HUDEP-2 (cell line): ENCODE data around the gene SNX30.

ENCODE experiments used
- DNase-seq, 76 experiments: peaks; one replicate each; lab custom pipeline; 2025; ENCODE audit not compliant: unreplicated experiment in 76 of 76; lab: John Stamatoyannopoulos, UW

Gene SNX30

DNA sequence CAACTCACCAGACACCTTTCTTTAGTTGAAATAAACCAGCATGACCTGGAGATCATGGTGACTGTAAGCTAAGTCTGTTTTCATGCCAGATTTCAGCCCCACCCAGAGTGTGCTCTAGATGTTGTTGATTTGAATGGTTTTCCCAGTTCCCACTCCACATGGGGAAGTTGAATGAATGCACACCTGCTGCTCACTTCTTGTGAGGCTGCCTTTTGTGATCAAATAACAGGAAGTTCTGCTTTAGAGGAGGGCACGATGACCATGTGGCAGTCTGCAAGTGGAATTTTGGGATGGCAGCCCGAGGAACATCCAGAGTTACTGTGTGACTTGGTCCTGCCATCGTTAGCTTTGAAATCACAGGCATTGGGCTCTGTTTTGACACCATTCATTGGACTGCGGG, 121.5 kb downstream of the SNX30 start:
- no peak for DNase-seq

DNA sequence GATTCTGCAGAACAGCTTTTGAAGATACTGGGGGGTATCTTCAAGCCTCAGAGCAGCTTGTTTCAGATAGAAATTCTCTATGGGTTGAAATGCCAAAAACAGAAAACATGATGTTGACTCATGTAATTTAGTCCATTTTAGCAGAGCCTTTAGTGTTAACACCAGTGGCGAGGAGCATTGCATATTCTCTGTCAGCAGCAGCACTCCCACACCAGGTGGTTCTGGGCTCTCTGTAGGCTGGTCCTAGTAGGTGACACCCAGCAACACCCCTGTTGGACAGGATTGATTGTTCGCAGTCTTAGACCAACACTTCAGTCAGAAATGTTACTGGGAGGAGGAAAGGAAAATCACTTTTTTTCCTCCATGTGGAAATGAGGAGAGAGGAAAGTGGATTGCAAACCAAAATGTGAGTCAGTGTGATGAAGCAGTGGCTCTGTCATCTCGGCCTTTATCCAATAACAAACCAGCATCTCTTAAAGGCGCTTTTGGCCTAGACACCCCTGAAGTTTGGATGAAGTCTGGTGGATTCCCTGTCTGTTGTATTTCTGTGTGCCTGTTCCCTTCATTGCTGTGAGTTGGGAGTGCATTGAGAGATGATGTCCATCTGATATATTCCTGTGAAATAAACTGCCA, 123.3 kb downstream of the SNX30 start:
- no peak for DNase-seq

DNA sequence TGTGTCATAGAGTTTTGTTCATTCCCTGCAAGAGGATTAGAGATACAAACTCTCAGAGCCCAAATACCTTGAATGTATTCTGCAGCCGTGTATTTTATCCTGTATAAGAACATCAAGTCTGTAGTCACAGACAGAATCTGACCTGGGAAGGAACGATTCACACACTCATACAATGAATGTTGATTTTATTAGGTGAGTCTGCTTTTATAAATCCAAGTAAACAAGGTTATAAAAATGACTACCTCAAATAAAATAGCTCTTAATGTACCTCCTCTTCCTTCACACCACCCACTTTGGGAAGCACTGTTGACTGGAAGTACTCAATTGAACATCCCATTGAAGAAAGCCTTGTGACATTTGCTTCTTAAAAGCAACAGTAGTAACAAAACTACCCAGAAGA, 128.2 kb downstream of the SNX30 start:
- DNase-seq = no peak

DNA sequence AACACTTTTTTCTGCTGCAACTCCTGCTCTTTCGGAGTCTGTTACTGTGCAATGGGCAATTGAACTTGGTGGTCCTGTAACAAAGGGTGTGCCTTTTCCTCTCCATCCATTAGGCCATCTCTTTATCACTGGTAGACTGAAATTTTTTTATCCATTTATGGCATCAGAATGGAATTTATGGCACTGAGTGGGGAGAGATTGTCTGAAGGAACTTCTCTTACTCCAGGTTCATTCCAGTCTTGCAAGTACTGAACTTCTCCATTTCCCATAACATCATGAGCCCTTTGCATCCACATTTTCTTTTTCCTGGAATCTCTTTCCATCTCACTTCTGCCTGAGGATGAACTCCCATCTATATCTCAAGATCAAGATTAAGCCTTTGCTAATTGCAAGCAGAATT, 130.1 kb downstream of the SNX30 start:
- DNase-seq = no peak

DNA sequence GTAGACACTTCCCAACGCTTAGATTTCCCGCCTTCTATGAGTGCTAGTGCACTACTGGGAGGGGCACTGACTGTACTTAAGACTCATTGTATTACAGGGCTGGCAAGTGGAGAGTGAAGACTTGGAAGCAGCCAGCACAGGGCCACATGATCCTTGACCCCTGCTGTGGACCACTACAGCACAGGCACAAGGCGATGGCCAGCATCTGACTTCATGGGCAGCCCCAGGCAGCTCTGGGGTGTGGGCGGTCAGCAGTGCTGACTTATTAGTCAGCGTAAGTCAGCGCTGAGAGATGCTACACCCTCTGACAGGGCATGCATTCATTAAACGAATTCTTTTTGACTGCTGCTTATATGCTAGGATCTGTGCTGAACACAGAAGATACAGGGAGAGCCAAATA, 130.8 kb downstream of the SNX30 start:
- no peak for DNase-seq

DNA sequence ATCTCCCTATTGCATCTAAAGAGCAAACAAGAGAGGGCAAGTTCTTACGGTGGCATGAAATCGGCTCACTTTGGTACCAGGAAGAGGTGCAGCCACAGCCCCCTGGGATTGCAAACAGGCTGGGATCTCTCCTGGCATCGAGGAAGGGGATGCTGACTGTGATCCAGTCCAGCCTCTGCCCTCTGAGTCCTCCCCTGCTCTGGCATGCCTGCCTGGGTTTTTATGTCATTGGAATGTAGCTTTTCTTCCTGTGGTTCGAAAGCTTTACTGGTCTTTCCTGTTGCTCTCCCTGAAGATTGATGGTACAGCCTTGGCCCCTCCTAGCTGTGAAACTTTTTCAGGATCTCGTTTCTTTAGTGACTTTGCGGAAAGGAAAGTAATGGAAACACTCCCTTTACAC, 133.5 kb downstream of the SNX30 start:
- DNase-seq = no peak

DNA sequence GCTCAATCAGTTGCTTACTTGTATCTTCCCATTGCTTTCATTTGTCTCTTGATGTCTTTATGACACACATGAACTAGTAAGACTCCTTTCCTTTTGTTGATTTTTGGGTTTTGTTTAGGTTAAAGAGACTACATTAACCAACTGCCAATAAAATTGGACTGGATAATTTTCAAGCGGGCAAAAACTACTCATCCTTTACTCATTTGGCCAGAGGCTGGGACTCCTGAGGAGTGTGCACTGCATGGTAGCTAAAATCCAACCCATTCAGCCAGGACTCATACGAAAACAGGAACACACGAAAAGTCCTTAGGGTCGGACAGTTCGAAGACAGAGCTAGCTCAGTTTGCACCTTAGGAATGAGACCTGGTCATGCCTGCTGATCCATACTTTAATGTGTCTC, 134.2 kb downstream of the SNX30 start:
- no peak for DNase-seq

DNA sequence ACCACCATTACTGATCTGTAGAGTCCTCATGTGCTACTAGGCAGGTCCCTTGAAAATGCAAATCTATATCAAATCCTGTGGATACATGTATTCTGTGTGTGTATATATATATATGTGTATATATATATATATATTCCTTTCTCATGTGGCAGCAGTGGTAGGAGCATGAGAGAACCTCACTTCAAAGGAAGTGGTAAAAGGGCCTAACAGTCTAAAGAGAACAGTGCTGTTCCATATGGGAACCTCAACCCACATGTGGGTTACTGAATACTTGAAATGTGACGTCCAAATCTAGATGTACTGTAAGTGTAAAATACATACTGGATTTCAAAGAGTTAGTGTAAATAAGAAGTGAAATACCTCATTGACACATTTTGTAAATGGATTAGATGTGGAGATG, 134.8 kb downstream of the SNX30 start:
- DNase-seq = no peak

DNA sequence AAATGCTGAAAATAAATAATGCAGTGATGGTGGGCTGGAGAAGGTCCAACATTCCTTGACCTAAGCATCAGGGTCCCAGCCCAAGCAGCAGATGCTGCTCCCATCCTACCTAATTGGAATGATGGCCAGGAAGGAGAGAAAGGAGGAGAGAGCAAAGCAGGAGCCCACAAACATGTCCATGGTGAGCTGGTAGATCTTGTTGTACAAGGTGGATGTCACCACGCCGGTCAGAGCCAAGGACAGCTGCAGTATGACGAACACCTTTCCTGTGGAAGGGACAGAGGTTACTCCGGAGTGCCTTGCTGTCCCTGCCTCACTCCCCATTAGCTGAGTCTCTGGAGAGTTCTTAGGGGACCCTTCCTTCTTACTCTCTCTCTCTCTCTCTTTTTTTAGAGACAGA, 135.8 kb downstream of the SNX30 start:
- no peak for DNase-seq

DNA sequence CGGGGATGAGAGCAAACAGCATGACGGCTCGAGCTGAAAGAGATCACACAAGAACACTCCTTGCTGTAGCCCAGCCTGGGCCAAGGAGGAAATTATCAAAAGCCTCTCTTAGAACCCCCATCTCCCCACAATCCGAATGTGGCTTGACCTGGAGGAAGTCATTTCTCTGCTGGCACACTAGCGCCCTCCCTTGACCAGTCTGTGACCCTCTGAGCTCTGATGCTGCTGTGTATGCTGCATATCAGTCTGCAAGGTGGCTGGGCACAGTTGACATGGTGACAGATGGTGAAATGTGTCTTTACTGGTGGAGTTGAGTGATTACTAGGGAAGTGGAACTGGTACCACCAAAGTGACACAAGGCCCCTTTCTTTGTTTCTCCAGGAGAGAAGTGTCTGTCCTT, 136.8 kb downstream of the SNX30 start:
- peak in 4 of 76 experiments; percentile 3 to 12 (median 8) for DNase-seq

DNA sequence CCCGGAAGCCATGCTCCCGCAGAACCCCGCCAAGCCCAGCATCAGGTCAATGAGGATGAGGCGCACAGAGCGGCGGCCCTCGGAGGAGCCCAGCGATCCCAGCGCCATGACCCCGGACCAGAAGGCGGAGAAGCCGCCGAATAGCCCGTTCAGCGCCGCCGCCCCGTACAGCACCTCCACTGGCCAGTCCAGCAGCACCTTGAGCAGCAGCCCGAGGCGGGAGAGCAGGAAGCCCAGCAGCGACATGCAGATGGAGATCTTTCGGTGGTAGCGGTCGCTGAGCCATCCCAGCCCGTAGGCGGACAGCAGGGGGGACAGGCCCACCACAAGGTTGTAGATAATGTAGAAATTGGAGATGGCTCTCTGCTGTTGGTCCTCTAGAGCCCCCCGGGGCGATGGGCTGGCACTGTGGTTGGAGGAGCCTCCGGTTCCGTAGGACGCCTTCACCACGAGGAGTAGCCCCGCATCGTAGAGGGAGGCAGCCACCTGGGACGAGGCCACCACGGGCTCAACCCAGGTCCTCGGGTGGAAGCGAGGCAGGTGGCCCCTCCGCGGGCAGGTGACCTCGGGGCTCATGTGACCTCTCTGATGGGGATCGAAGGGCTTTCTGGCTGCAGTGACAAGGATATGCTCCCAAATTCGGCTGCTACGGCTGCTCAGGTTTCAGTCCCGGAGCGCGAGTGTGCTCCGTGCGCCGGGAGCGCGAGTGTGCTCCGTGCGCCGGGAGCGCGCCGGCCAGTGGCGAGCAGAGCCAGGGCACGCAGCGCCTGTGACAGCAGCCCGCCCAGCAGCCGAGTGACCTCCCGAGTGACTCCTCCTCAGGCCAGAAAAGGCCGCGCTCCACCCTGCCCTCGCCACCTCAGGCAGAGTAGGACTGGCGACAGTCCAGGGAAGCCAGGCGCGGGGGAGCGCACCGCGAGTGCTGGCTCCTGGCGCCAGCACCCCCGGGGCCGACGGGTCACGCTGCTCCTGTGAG, 139.8 kb downstream of the SNX30 start, which contains the start of gene SLC46A2:
SLC46A2 (minus strand) TSS at position 771 of the 976 bp plus-strand sequence; CDS start at position 576, 195 bp downstream.
- DNase-seq = no peak

DNA sequence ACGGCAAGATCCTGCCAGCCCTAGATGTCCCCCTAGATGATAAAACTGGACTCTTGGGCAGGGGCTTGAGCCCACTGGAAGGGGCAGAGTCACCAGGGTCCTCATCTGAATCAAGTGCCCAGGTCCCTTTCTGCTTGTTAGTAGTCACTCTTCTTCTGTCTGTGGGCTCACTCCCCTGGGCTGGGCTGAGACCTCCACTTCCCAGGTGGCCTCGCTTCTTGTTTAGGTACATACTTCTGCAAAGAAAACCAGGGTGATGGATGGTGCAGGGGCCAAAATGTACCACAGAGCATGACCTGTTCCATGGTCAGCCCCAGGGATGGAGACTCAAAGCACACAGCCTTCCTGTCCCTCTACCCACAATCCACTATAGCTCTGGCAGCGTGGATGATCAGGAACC, 141.0 kb downstream of the SNX30 start:
- no peak for DNase-seq

DNA sequence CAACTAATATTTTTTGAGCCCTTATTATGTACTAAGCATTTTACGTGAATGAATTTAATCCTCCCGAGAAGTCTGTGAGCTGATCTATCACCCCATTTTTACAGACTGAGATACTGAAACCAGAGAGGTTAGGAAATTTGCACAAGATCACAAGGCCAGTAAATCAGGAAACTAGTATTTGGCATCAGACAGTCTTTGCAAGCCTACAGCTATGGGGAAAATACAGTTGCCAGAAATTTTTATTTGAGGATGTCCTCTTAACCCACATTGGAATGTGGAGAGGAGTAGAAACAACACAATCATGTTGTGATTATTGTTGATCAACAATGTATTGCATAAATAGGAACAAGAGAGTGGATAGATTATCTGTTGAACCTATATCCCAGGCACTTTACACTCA, 142.4 kb downstream of the SNX30 start:
- no peak for DNase-seq

DNA sequence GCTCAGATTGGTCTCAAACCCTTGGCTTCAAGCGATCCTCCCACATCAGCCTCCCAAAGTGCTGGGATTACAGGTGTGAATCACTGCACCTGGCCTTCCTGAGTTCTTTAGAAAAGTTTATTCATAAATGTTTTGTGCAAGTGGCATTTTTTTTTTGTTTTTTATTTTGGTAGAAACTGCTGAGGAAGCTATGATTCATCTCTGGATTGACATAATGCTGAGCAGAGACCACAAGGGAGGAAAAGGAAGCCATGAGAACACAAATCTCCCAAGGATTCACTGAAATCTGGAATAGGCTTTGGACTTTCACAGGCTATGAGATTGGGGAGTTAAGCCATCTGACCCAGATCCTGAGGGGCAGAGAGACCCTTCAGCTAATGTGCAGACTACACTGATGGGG, 143.5 kb downstream of the SNX30 start:
- DNase-seq = no peak

DNA sequence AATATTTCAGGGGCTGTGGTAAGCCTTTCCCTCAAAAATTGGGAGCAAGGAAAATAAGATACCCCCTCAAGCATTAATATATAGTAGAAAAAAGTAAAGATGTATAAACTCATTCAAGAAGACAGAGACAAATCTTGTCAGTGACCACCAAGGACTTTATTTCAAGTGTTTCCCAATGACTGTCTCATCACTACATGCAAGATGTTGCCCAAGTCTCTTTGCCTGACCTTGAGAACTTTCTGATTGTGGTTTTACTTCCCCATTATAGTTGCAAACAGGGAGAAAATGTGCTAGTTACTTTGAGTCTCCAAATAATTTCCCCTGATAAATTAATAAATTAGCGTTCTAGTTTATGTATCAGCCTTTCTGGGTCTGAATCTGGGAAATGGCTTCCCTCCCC, 144.1 kb downstream of the SNX30 start:
- DNase-seq = no peak

DNA sequence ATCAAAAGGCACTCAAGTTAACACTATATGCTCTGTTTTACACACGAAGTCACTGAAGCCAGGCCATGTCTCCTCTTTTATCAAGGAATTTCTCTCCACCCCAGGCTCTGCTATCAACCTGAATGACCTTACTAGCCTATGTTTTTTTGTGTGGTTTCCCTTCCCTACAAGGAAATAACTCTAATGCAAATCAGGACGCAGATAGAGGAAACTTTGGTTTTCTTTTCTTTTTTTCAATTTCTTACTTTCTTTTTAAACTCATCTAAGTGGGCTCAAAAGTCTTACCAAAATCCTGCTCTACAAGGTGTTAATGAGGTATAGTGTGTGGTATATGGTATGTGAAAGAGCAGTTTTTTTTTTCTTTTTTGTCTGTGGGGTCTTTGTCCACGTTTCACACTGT, 145.6 kb downstream of the SNX30 start:
- no peak for DNase-seq

DNA sequence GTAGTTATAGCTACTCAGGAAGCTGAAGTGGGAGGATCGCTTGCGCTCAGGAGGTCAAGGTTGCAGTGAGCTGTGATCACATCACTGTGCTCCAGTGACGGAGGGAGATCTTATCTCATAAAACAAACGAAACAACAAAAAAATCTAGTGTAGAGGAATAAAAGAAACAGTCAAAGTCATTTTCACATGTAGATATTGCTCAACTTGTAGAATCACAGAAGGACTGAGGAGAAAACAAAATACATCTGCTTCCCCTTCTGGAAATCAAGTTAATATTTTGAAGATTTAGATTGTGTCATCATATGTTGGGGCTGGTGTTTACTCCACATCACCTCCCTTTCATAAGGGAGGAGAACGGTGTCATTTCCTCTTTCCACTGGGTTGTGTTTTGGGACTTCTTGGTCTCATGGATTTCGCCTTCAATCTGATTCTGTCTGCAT, 148.3 kb downstream of the SNX30 start:
- DNase-seq = no peak

DNA sequence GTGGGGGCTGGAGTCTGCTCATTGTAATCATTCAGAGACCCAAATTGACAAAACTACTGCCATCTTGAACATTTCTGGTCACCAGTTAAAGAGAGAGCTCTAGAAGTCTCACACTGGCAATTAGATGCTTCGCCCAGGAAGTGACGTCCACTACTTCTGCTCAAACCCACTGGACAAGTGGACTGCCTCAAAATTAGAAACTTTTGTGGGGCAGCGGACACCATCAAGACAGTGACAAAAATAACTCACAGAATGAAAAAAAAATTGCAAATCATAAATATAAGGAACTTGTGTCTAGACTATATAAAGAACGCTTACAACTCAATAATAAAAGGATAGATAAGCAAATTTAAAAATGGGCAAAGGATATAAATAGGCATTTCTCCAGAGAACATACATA, 149.9 kb downstream of the SNX30 start:
- no peak for DNase-seq

DNA sequence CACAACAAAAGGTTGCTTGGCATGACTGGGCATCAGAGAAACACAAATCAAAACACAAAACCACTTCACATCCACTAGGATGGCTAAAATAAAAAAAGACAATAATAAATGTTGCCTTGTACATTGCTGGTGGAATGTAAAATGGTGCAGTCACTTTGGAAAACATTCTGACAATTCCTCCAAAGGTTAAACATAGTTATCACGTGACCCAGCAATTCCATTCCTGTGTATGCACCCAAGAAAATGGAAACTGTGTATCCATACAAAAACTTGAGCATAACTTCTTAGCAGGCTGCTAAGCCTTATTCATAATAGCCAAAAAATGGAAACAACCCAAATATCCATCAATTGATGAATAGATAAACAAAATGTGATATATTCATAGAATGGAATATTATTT, 150.3 kb downstream of the SNX30 start:
- no peak for DNase-seq

DNA sequence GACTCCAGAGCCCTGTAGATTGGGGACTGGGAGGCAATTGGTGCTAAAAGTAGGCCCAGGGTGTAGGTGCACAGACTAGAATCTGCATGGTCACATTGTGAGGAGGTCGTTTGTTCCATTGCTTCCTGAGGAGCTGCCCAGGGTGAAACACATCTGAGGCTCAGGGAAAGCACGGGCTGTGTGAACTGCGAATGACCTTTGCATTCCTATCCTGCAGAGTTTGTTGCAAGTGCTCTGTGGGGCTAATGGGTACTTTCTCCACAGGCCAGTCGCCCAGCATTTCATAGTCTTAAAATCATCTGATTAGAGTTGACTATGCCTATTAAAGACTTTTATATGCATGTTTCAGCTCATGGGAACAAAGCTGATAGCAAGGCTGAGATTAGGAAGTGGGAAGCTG, 154.5 kb downstream of the SNX30 start:
- no peak for DNase-seq

DNA sequence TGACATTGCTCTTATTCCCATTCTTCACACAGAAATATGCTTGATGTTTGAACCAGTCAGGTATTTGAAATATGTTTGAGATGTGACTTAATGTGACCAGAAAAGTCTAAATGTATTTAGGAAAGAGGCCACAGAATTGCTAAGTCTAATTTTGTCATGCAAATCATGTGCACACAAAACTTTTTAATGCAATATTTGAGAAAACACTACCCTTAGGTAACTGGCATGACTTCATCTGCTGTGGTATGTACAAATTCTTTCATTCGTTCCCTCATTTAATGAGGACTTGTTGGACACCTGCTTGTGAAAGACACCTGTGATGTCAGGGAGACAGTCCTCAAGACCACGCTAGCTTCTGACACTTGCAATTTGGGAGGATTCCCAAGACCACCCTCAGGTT, 161.2 kb downstream of the SNX30 start:
- no peak for DNase-seq

DNA sequence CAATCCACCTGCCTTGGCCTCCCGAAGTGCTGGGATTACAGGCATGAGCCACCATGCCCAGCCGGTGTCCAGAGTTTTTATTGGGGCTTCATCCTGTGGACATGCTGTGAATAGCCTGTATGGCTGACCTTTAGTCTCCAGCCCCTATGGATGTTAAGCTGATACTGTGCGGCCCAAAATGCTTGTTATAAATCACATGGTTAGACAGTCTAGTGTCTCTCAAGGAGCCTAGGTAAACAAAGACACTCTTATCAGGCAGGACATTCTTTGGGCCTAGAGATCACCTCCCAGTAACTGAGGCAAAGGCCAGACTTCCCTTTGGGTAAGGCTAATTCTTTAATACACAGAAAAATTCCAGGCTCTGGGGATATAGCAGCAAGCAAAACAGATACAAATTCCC, 162.1 kb downstream of the SNX30 start:
- DNase-seq = no peak
